Caco-2 (cell line): Measurements from ENCODE around the gene COL5A1. TPM values are rescaled to one million over a fixed set of nuclear protein-coding genes. Genes with fewer than 3 reads are reported as not detected.

Experiments used
- BruUV-seq: library from RNA; stranded (reverse); fragments of 400-500 nt; replicated peaks from 2 replicates; lab custom pipeline; 2021; lab: Mats Ljungman, UMichigan
- CTCF ChIA-PET: fragments of 300-600 bp; sonication (Branson Sonifier 250); formaldehyde crosslinking; loops from one replicate; lab custom pipeline; 2022; ENCODE audit warnings: antibody characterized with exemption; lab: Charles Lee
- POLR2A ChIA-PET: fragments of 300-600 bp; sonication (Branson Sonifier 250); formaldehyde crosslinking; loops from one replicate; lab custom pipeline; 2022; ENCODE audit warnings: antibody characterized with exemption; lab: Charles Lee
- DNase-seq, 2 experiments: peaks; one replicate each; pipeline versions ENCODE4 v3.0.0 to v3.0.0-alpha.2; 2020 to 2022
- H3K27me3 ChIP-seq: replicated peaks from 2 replicates; pipeline ENCODE4 v1.6.0; 2011; ENCODE audit warnings: low read length; ENCODE audit not compliant: control insufficient read depth, insufficient read depth
- H3K36me3 ChIP-seq: 2 replicates; pipeline ENCODE4 v1.5.1; 2011; ENCODE audit warnings: low read length; ENCODE audit not compliant: control insufficient read depth, insufficient read depth
- H3K4me1 ChIP-seq: fragments of 250-450 bp; sonication (Bioruptor Pico); 2 replicates; pipeline ENCODE4 v1.5.1; 2020; ENCODE audit warnings: mild to moderate bottlenecking
- H3K4me3 ChIP-seq: 2 replicates; pipeline ENCODE4 v1.5.1; 2011; ENCODE audit warnings: low read depth, mild to moderate bottlenecking, control low read depth, low read length
- H3K9me3 ChIP-seq: fragments of 250-450 bp; sonication (Bioruptor Pico); 2 replicates; pipeline ENCODE4 v1.5.1; 2020; ENCODE audit warnings: mild to moderate bottlenecking, moderate library complexity
- H3K27ac Mint-ChIP-seq: one replicate; pipeline ENCODE4 v1.8.0; 2022; ENCODE audit warnings: mixed read lengths; ENCODE audit not compliant: unreplicated experiment
- H3K27me3 Mint-ChIP-seq: one replicate; pipeline ENCODE4 v1.8.0; 2022; ENCODE audit warnings: mixed read lengths; ENCODE audit not compliant: insufficient read depth, unreplicated experiment
- H3K36me3 Mint-ChIP-seq: one replicate; pipeline ENCODE4 v1.8.0; 2022; ENCODE audit warnings: mild to moderate bottlenecking, mixed read lengths; ENCODE audit not compliant: insufficient read depth, unreplicated experiment
- H3K4me1 Mint-ChIP-seq: one replicate; pipeline ENCODE4 v1.8.0; 2022; ENCODE audit warnings: low read depth, mixed read lengths; ENCODE audit not compliant: unreplicated experiment
- H3K4me3 Mint-ChIP-seq: one replicate; pipeline ENCODE4 v1.8.0; 2022; ENCODE audit warnings: mild to moderate bottlenecking, moderate library complexity, mixed read lengths; ENCODE audit not compliant: unreplicated experiment
- H3K9me3 Mint-ChIP-seq: one replicate; pipeline ENCODE4 v1.8.0; 2022; ENCODE audit warnings: mixed read lengths; ENCODE audit not compliant: unreplicated experiment
- CTCF ChIP-seq, 2 experiments: fragments of 200-600 bp in 1 of 2; IDR thresholded peaks; 1 replicate in 1 of 2; 2 replicates in 1 of 2; pipeline versions ENCODE4 v1.5.1 to v1.8.0; 2011 to 2022; ENCODE audit warnings: antibody characterized with exemption in 1 of 2, control low read depth in 1 of 2, inconsistent platforms in 1 of 2, low read depth in 1 of 2, low read length in 1 of 2, mild to moderate bottlenecking in 1 of 2, moderate library complexity in 1 of 2; ENCODE audit not compliant: insufficient read depth in 1 of 2, severe bottlenecking in 1 of 2, unreplicated experiment in 1 of 2
- intact Hi-C: fragments of 100-400 bp; cut with micrococcal nuclease; formaldehyde crosslinking; loops from one replicate; pipeline ENCODE4 v1.10.0; 2022; ENCODE audit not compliant: unreplicated experiment
- total RNA-seq: library from RNA; stranded (reverse); gene quantifications from 2 replicates; pipeline ENCODE4 v1.2.3, GENCODE V29; 2022

COL5A1 gene
- total RNA-seq, 1 experiment from 2014 or later = 4.8 TPM

GRCh38 chr9:134809292-134809691, 167.7 kb downstream of the COL5A1 start:
- DNase-seq = no peak
- Histone ChIP-seq H3K4me3 (no peak overlapping the region), H3K4me1 (no peaks in the 10 kb centered on the region), H3K27me3 (no peaks in the 10 kb centered on the region), H3K9me3 (no peaks in the 10 kb centered on the region), H3K36me3 (no peaks in the 10 kb centered on the region)
- H3K4me3 Mint-ChIP-seq = no peak overlapping the region
- no peak for TF ChIP-seq CTCF (IDR thresholded peaks at IDR 0.05; ENCODE audit: insufficient read depth in 1 of 2, low read depth in 1 of 2, low read length in 1 of 2, severe bottlenecking in 1 of 2, unreplicated experiment in 1 of 2)
- no peaks in the 10 kb centered on the region for H3K4me1 Mint-ChIP-seq
- ChIA-PET POLR2A (no interaction called here), CTCF (no interaction called here)
- no peaks in the 10 kb centered on the region for H3K27me3 Mint-ChIP-seq
- H3K27ac Mint-ChIP-seq = no peak overlapping the region
- H3K36me3 Mint-ChIP-seq = peaks cover 5% of the 10 kb centered on the region
- BruUV-seq = no TSS peak
- intact Hi-C loops = no loop called here
- no peaks in the 10 kb centered on the region for H3K9me3 Mint-ChIP-seq

GRCh38 chr9:134809826-134810225, 168.2 kb downstream of the COL5A1 start:
- no peak for TF ChIP-seq CTCF (IDR thresholded peaks at IDR 0.05; ENCODE audit: insufficient read depth in 1 of 2, low read depth in 1 of 2, low read length in 1 of 2, severe bottlenecking in 1 of 2, unreplicated experiment in 1 of 2)
- H3K4me1 ChIP-seq = no peaks in the 10 kb centered on the region
- no peak overlapping the region for H3K27ac Mint-ChIP-seq
- H3K4me3 Mint-ChIP-seq = no peak overlapping the region
- no peak overlapping the region for H3K4me3 ChIP-seq
- H3K36me3 ChIP-seq = no peaks in the 10 kb centered on the region
- DNase-seq = no peak
- H3K9me3 Mint-ChIP-seq = no peaks in the 10 kb centered on the region
- no TSS peak for BruUV-seq
- H3K4me1 Mint-ChIP-seq = no peaks in the 10 kb centered on the region
- ChIA-PET POLR2A (no interaction called here), CTCF (no interaction called here)
- H3K27me3 Mint-ChIP-seq = no peaks in the 10 kb centered on the region
- no peaks in the 10 kb centered on the region for H3K27me3 ChIP-seq
- H3K36me3 Mint-ChIP-seq = peaks cover 5% of the 10 kb centered on the region
- H3K9me3 ChIP-seq = no peaks in the 10 kb centered on the region
- intact Hi-C loops = no loop called here

- no peaks in the 10 kb centered on the region for H3K4me1 ChIP-seq
- no peaks in the 10 kb centered on the region for H3K9me3 ChIP-seq
- BruUV-seq = no TSS peak
- Mint-ChIP-seq H3K36me3 (no peaks in the 10 kb centered on the region), H3K4me3 (no peak overlapping the region), H3K27ac (no peak overlapping the region), H3K4me1 (no peaks in the 10 kb centered on the region), H3K9me3 (no peaks in the 10 kb centered on the region), H3K27me3 (no peaks in the 10 kb centered on the region)
- intact Hi-C loops = no loop called here
- H3K27me3 ChIP-seq = no peaks in the 10 kb centered on the region
- no peaks in the 10 kb centered on the region for H3K36me3 ChIP-seq
- H3K4me3 ChIP-seq = no peak overlapping the region
- CTCF ChIA-PET = no interaction called here
- DNase-seq = no peak
- POLR2A ChIA-PET = no interaction called here
- no peak for TF ChIP-seq CTCF (IDR thresholded peaks at IDR 0.05; ENCODE audit: insufficient read depth in 1 of 2, low read depth in 1 of 2, low read length in 1 of 2, severe bottlenecking in 1 of 2, unreplicated experiment in 1 of 2)
Observed at GRCh38 chr9:134811079-134811672, 169.6 kb downstream of the COL5A1 start.
